ENCODE measurements around the gene SLC9A3.

SLC9A3 gene

GRCh38 chr5:424301-425110 lies 99.7 kb downstream of the SLC9A3 start (continued):
- TF ChIP-seq PATZ1 (CRISPR knock-in tag; IDR thresholded peaks at IDR 0.05; ENCODE audit: borderline replicate concordance) (no peak), ARNTL (CRISPR knock-in tag; IDR thresholded peaks at IDR 0.05; ENCODE audit: borderline replicate concordance, low read depth) (no peak), ISL1 (CRISPR knock-in tag; IDR thresholded peaks at IDR 0.05) (no peak), BACH2 (CRISPR knock-in tag; IDR thresholded peaks at IDR 0.05; ENCODE audit: borderline replicate concordance) (no peak), CSRNP3 (CRISPR knock-in tag; IDR thresholded peaks at IDR 0.05) (no peak), ZFP30 (CRISPR knock-in tag; IDR thresholded peaks at IDR 0.05) (no peak), ZNF70 (CRISPR knock-in tag; IDR thresholded peaks at IDR 0.05) (no peak), CSDC2 (CRISPR knock-in tag; IDR thresholded peaks at IDR 0.05) (no peak), ZNF8 (CRISPR knock-in tag; IDR thresholded peaks at IDR 0.05) (no peak), GLIS3 (CRISPR knock-in tag; IDR thresholded peaks at IDR 0.05) (no peak)

GRCh38 chr5:423626-424261 lies 100.5 kb downstream of the SLC9A3 start:
- no peak for ATAC-seq
- no peak for TF ChIP-seq POU6F1 (CRISPR knock-in tag; IDR thresholded peaks at IDR 0.05; ENCODE audit: borderline replicate concordance, low read depth)
- no peak for TF ChIP-seq GLIS3 (CRISPR knock-in tag; IDR thresholded peaks at IDR 0.05)
- TF ChIP-seq PATZ1 (CRISPR knock-in tag; IDR thresholded peaks at IDR 0.05; ENCODE audit: borderline replicate concordance), result no peak
- no peak for TF ChIP-seq OSR1 (CRISPR knock-in tag; IDR thresholded peaks at IDR 0.05)
- no peak for TF ChIP-seq ZC3H10 (CRISPR knock-in tag; IDR thresholded peaks at IDR 0.05)
- TF ChIP-seq BACH2 (CRISPR knock-in tag; IDR thresholded peaks at IDR 0.05; ENCODE audit: borderline replicate concordance), result no peak
- no peak for TF ChIP-seq ZNF565 (CRISPR knock-in tag; conservative IDR thresholded peaks at IDR 0.05; ENCODE audit: low read depth)
- TF ChIP-seq ZFP30 (CRISPR knock-in tag; IDR thresholded peaks at IDR 0.05), result no peak
- no peak for TF ChIP-seq CSRNP3 (CRISPR knock-in tag; IDR thresholded peaks at IDR 0.05)
- no peak for TF ChIP-seq ARNTL (CRISPR knock-in tag; IDR thresholded peaks at IDR 0.05; ENCODE audit: borderline replicate concordance, low read depth)
- no peak for TF ChIP-seq CREB5 (CRISPR knock-in tag; IDR thresholded peaks at IDR 0.05; ENCODE audit: low read depth)
- TF ChIP-seq SNAI2 (CRISPR knock-in tag; IDR thresholded peaks at IDR 0.05), result no peak
- TF ChIP-seq ZNF70 (CRISPR knock-in tag; IDR thresholded peaks at IDR 0.05), result no peak
- no peak for TF ChIP-seq CSDC2 (CRISPR knock-in tag; IDR thresholded peaks at IDR 0.05)
- TF ChIP-seq PPARA (CRISPR knock-in tag; IDR thresholded peaks at IDR 0.05; ENCODE audit: borderline replicate concordance), result no peak

- ATAC-seq, result no peak
- no peak for TF ChIP-seq ZFP30 (CRISPR knock-in tag; IDR thresholded peaks at IDR 0.05)
- no peak for TF ChIP-seq ARNTL (CRISPR knock-in tag; IDR thresholded peaks at IDR 0.05; ENCODE audit: borderline replicate concordance, low read depth)
- TF ChIP-seq PPARA (CRISPR knock-in tag; IDR thresholded peaks at IDR 0.05; ENCODE audit: borderline replicate concordance), result no peak
- no peak for TF ChIP-seq ZNF70 (CRISPR knock-in tag; IDR thresholded peaks at IDR 0.05)
- TF ChIP-seq OSR1 (CRISPR knock-in tag; IDR thresholded peaks at IDR 0.05), result no peak
- TF ChIP-seq ZNF565 (CRISPR knock-in tag; conservative IDR thresholded peaks at IDR 0.05; ENCODE audit: low read depth), result no peak
- no peak for TF ChIP-seq CSRNP3 (CRISPR knock-in tag; IDR thresholded peaks at IDR 0.05)
- TF ChIP-seq POU6F1 (CRISPR knock-in tag; IDR thresholded peaks at IDR 0.05; ENCODE audit: borderline replicate concordance, low read depth), result no peak
- no peak for TF ChIP-seq RARB (CRISPR knock-in tag; IDR thresholded peaks at IDR 0.05)
- TF ChIP-seq SNAI2 (CRISPR knock-in tag; IDR thresholded peaks at IDR 0.05), result no peak
- TF ChIP-seq TCF4 (CRISPR knock-in tag; IDR thresholded peaks at IDR 0.05; ENCODE audit: borderline replicate concordance), result no peak
These were observed 101.0 kb downstream of the SLC9A3 start for GRCh38 chr5:423233-423565.

All from SK-N-SH treated with all-trans-retinoic acid at 6 μM for 48 hours (cell line).